NOMO-1 treated with dmso at 0.1 percent for 144 hours (cell line): ENCODE measurements around the gene SPRN.
"Not testable (repeated sequence)": the region's sequence is repeated elsewhere in the genome, so short reads cannot be mapped to it uniquely, and the experiment has no call there.

Experiments
- DNase-seq: peaks from one replicate; lab custom pipeline; 2025; ENCODE audit not compliant: unreplicated experiment; lab: John Stamatoyannopoulos, UW

SPRN gene, protein sequence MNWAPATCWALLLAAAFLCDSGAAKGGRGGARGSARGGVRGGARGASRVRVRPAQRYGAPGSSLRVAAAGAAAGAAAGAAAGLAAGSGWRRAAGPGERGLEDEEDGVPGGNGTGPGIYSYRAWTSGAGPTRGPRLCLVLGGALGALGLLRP

GRCh38 chr10:133424601-133425000 lies at the start of gene SPRN:
TSS of gene SPRN (minus strand) at chr10:133424625. CDS start at chr10:133423681, 944 bp downstream.
- DNase-seq, result not testable (repeated sequence)

DNA sequence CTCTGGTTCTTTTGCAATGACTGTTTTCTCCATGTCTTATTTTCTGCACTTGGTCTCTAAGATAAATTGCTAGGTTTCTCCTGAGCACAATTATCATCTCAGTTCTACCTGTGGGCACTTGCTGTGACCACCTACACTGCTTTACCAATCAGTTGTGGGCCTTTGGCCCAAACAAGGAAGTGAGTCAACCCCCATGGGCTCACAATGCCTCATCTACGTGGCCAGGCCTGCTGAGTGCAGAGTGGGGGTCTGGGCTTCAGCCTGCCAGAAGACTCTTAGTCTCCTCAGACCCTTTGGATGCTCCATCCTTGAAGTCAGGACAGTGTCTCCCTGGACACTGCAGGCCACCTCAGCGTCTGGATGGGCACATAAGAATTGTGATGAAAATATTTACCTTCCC lies 49.6 kb upstream of the SPRN start:
- no peak for DNase-seq

GRCh38 chr10:133473270-133473669 lies 48.8 kb upstream of the SPRN start:
- DNase-seq, result no peak

DNA sequence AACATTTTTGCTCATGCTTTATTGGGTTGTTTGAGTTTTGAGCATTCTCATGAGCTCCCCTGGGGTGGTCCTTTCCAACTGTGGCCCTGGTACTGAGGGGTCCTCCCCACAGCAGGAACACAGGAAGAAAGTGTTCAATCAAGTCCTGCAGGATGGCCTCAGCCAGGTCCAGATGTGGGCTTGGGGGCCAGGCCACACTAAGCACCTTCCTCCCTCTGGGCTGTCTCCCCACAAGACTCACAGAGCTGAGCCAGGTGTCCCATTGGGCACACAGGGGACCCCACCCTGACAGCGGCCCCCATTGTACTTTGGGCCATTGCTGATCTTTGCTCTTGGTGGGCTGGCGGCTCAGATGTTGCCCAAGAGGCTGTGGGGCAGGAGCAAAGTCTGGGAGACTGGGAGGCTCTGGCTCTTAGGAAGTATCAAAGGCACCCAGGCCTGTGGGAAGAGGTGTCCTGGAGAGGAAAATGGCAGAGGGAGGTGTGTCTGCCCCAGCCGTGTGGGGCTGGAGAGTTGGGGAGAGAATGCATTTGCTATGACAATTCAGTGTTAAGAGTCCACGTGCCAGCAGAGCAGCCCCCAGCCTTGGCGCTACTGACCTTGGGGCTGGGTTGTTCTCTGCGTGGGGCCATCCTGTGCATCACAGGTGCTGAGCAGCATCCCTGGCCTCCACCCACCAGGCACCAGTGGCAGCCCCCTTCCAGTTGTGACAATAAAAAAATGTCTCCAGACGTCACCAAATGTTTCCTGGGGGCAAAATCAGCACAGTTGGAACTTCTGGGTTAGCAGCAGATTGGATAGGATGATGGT lies 47.1 kb upstream of the SPRN start:
- DNase-seq, result no peak

- DNase-seq, result not testable (repeated sequence)
Measured at GRCh38 chr10:133469205-133469604, 44.8 kb upstream of the SPRN start.

GRCh38 chr10:133467286-133467911 lies 43.0 kb upstream of the SPRN start:
- no peak for DNase-seq

DNA sequence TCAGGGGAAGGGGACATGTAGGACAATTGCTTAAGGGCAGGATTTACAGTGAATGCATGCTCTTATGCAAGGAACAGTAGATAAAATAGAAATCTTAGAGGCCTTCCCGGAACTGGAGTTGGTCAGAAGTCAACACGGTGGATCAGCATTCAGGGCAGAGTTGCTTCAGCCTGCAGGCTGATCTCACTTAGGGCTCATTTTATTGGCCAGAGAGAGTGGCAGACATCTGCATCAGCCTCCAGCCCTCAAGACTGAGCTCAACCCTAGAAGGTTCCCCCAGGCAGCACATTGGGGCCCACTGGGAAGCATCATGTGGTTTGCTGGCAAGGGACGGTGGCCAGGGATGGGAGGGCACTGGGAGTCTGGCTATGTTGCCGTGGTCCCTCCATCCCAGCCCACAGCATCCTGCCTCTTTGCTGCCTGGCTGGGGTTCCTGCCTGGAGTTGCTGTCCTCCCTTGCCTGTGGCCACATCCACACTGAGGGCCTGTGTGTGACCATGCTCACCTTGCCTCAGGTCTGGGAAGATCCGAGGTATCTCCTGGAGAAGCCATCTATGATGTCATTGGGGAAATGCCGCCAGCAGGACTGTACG lies 42.4 kb upstream of the SPRN start:
- no peak for DNase-seq

- DNase-seq, result no peak
Measured at GRCh38 chr10:133465950-133466474, 41.6 kb upstream of the SPRN start.

- no peak for DNase-seq
Measured at GRCh38 chr10:133465191-133465949, 40.9 kb upstream of the SPRN start.

- no peak for DNase-seq
Measured at GRCh38 chr10:133464582-133465031, 40.2 kb upstream of the SPRN start.

DNA sequence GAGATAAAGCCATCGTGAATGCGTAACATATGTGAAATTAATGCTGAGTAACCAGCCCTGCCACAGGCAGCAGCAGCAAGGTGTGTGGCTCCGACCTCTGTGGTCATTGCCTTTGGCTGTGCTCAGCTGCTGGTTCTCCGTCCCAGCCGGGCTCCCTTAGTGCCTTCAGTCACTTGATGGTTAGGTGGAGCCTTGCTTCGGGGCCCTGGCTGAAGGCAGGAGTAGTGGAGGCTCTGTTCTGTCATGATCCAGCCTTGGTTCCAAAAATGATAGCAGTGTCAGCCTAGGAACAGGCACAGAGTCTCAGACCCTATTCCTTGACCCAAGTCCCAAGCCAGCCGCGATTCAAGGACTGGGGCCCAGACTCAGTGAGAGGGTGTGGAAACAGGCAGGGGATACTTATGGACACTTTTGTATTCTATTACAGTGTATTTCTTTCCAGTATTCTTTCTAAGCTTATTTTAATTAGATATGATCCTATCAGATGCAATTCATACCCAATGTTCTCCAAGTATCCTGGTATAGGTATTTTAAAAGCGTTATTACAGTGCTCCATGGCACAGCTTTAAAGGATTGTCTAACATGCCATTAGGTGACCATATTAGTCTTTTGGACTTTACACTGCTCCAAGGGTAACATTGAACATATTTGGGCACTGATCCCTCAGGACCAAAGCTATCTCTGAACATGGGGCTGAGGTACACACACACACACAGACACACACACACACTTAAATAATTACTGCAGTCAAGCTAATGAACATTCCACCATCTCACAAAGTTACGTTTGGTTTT lies 38.3 kb upstream of the SPRN start:
- no peak for DNase-seq

DNA sequence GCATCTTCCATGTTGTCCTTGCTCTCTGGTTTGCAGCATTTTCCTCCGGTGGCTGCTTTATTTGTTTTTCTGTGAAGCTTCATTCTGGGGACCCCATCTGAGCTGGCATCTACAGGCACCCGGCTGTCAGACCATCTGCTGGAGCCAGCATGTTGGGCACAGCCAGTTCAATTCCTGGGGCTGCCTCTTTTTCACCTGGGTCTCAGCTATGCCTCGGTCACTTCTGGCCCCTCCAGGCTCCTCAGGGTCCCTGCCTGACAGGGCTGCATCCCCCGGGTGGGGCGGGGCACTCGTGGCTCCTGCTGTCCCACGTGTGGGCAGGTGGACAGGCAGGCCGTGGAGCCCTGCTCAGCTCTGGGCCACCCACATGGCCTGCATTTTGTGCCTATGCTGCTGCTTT lies 37.4 kb upstream of the SPRN start:
- DNase-seq, result no peak

- no peak for DNase-seq
Measured at GRCh38 chr10:133461027-133461426, 36.6 kb upstream of the SPRN start.

DNA sequence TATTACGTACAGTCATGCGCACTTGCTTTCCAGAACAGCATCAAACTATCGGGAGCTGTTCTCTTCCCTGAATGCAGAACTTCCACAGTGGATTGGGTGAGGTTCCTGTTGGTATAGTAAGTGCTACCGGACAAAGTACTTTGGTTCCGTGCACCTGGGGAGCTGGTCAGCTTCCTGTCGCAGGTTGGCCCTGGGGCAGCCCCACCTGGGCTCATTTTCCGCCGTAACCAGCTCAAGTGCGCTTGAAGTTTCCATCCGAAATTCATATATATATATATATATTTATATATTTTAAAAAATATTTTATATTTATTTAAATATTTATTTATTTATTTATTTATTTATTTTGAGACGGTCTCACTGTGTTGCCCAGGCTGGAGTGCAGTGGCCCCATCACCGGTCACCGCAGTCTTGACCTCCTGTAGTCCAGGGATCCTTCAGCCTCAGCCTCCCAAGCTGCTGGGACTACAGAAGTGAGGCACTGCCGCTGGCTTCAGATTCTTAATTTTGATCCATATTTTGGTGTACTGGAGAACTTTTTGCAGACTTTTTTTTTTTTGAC lies 35.9 kb upstream of the SPRN start:
- no peak for DNase-seq

- DNase-seq, result no peak
Measured at GRCh38 chr10:133459454-133460207, 35.2 kb upstream of the SPRN start.

DNA sequence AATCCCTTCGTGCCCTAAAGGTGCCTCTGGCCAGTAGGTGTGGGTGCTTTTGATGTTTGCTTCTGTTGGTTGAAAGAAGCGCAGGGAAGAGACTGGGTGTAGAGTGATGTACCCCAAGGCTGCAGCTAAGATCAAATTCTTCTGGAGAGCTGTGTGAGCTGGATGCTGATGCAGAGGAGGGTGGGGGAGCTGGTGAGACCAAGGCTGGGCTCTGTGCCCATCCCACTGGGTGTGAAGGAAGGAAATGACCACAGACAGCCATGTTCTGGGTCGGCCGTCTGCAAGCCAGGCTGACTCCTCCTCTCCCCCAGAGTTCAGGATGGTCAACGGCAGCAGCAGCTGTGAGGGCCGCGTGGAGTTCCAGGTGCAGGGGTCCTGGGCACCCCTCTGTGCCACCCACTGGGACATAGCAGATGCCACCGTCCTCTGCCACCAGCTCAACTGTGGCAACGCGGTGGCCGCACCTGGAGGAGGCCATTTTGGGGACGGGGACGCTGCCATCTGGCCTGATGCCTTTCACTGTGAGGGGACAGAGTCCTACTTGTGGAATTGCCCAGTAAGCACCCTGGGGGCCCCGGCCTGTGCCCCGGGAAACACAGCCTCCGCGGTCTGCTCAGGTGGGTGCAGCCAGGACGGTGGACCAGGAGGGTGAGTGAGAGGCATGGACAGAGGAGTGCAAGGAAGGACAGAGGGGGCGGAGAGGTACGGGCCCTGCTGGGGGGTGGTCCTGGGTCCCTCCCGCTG lies 34.5 kb upstream of the SPRN start:
- no peak for DNase-seq

DNA sequence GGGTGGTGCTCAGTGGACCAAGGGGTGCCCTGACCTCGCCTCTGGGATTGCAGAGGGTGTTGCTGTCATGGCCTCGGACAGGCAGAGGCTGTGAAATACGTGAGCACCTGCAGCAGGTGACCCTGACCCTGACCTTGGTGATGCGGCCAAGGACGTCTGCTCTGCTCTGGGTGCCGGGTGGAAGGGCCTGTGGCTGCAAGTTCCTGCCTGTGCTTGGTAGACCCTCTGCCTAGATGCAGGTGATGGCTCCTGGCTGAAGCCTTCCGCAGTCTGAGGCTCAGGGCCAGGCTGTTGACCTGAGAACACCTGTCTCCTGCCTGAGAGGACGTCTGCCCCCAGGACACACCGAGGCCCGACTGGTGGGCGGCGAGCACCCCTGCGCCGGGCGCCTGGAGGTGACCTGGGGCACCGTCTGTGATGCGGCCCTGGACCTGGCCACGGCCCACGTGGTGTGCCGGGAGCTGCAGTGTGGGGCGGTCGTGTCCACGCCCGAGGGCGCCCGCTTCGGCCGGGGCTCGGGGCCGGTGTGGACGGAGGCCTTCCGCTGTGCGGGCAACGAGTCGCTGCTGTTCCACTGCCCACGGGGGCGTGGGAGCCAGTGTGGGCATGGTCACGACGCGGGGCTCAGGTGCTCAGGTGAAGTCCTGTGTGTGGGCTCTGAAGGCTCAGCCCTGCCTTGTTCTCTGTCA lies 33.7 kb upstream of the SPRN start:
- no peak for DNase-seq
